Measurements from ENCODE around the gene SEMA7A.

The SEMA7A gene

GRCh38 chr15:74464216-74464615 lies 30.5 kb upstream of the SEMA7A start:
- no peak overlapping the region for H3K4ac ChIP-seq (ENCODE audit: low read depth in 1 of 2, low read length in 2 of 2)
- no peak overlapping the region for H4K8ac ChIP-seq (ENCODE audit: low read length)
- H2BK15ac ChIP-seq (ENCODE audit: low read depth, poor library complexity, severe bottlenecking) = no peak overlapping the region
- H2AK5ac ChIP-seq (ENCODE audit: low read length, severe bottlenecking) = no peak overlapping the region
- H3K14ac ChIP-seq (ENCODE audit: low read length in 2 of 2) = no peak overlapping the region
- no peak overlapping the region for H2AFZ ChIP-seq (ENCODE audit: low read depth, low read length)
- H4K91ac ChIP-seq (ENCODE audit: low read length) = no peak overlapping the region
- no peak overlapping the region for H3K23ac ChIP-seq (ENCODE audit: low read length in 2 of 2)
- DNase-seq = no peak
- H3K18ac ChIP-seq (ENCODE audit: low read depth in 1 of 2, low read length in 2 of 2) = no peak overlapping the region
- H2BK5ac ChIP-seq (ENCODE audit: low read depth, low read length, poor library complexity, severe bottlenecking) = no peak overlapping the region
- H3K79me1 ChIP-seq (replicated peaks; ENCODE audit: low read length, poor library complexity, severe bottlenecking) = peaks cover 12% of the 10 kb centered on the region
- WGBS = 89% methylated on average over 2 of the region's 2 CpGs
- no peak overlapping the region for H2BK120ac ChIP-seq (ENCODE audit: low read depth, low read length)
- no peak overlapping the region for H3K4me3 ChIP-seq (ENCODE audit: insufficient read depth in 1 of 2, low read depth in 1 of 2, low read length in 2 of 2)
- no peak overlapping the region for H3K27ac ChIP-seq (ENCODE audit: low read length, poor library complexity, severe bottlenecking)
- H3K36me3 ChIP-seq (ENCODE audit: control insufficient read depth in 1 of 2, insufficient read depth in 2 of 2, low read depth in 1 of 2, low read length in 2 of 2) = peaks cover 0 to 3% of the 10 kb centered on the region in 2 experiments
- no peak overlapping the region for H2BK12ac ChIP-seq (ENCODE audit: low read length in 2 of 2)
- H3K9me3 ChIP-seq (ENCODE audit: control insufficient read depth, low read length) = no peaks in the 10 kb centered on the region
- peaks cover 3% of the 10 kb centered on the region for H3K4me1 ChIP-seq (ENCODE audit: control insufficient read depth, insufficient read depth, low read depth, low read length)
- H3K4me2 ChIP-seq (ENCODE audit: low read length, poor library complexity, severe bottlenecking) = no peak overlapping the region
- no peak overlapping the region for H3K9ac ChIP-seq (ENCODE audit: low read length)
- H3K27me3 ChIP-seq (ENCODE audit: control insufficient read depth in 1 of 2, insufficient read depth in 1 of 2, low read length in 2 of 2) = no peaks in the 10 kb centered on the region

GRCh38 chr15:74463634-74464033 lies 29.9 kb upstream of the SEMA7A start:
- no peak overlapping the region for H2BK15ac ChIP-seq (ENCODE audit: low read depth, poor library complexity, severe bottlenecking)
- H4K91ac ChIP-seq (ENCODE audit: low read length) = no peak overlapping the region
- H3K27me3 ChIP-seq (ENCODE audit: control insufficient read depth in 1 of 2, insufficient read depth in 1 of 2, low read length in 2 of 2) = no peaks in the 10 kb centered on the region
- no peak overlapping the region for H3K4me3 ChIP-seq (ENCODE audit: insufficient read depth in 1 of 2, low read depth in 1 of 2, low read length in 2 of 2)
- no peak overlapping the region for H2AK5ac ChIP-seq (ENCODE audit: low read length, severe bottlenecking)
- no peak overlapping the region for H3K14ac ChIP-seq (ENCODE audit: low read length in 2 of 2)
- no peak overlapping the region for H3K4me2 ChIP-seq (ENCODE audit: low read length, poor library complexity, severe bottlenecking)
- H3K18ac ChIP-seq (ENCODE audit: low read depth in 1 of 2, low read length in 2 of 2) = no peak overlapping the region
- peaks cover 16% of the 10 kb centered on the region for H3K79me1 ChIP-seq (replicated peaks; ENCODE audit: low read length, poor library complexity, severe bottlenecking)
- no peak for DNase-seq
- no peak overlapping the region for H2AFZ ChIP-seq (ENCODE audit: low read depth, low read length)
- H3K27ac ChIP-seq (ENCODE audit: low read length, poor library complexity, severe bottlenecking) = no peak overlapping the region
- H2BK5ac ChIP-seq (ENCODE audit: low read depth, low read length, poor library complexity, severe bottlenecking) = no peak overlapping the region
- H3K23ac ChIP-seq (ENCODE audit: low read length in 2 of 2) = no peak overlapping the region
- H4K8ac ChIP-seq (ENCODE audit: low read length) = no peak overlapping the region
- peaks cover 0 to 4% of the 10 kb centered on the region in 2 experiments for H3K36me3 ChIP-seq (ENCODE audit: control insufficient read depth in 1 of 2, insufficient read depth in 2 of 2, low read depth in 1 of 2, low read length in 2 of 2)
- H3K4me1 ChIP-seq (ENCODE audit: control insufficient read depth, insufficient read depth, low read depth, low read length) = peaks cover 3% of the 10 kb centered on the region
- H3K4ac ChIP-seq (ENCODE audit: low read depth in 1 of 2, low read length in 2 of 2) = no peak overlapping the region
- H2BK120ac ChIP-seq (ENCODE audit: low read depth, low read length) = no peak overlapping the region
- no peaks in the 10 kb centered on the region for H3K9me3 ChIP-seq (ENCODE audit: control insufficient read depth, low read length)
- no peak overlapping the region for H3K9ac ChIP-seq (ENCODE audit: low read length)
- no peak overlapping the region for H2BK12ac ChIP-seq (ENCODE audit: low read length in 2 of 2)

- H3K23ac ChIP-seq (ENCODE audit: low read length in 2 of 2) = no peak overlapping the region
- peaks cover 0 to 12% of the 10 kb centered on the region in 2 experiments for H3K36me3 ChIP-seq (ENCODE audit: control insufficient read depth in 1 of 2, insufficient read depth in 2 of 2, low read depth in 1 of 2, low read length in 2 of 2)
- no peak overlapping the region for H2BK120ac ChIP-seq (ENCODE audit: low read depth, low read length)
- H2AFZ ChIP-seq (ENCODE audit: low read depth, low read length) = no peak overlapping the region
- H3K14ac ChIP-seq (ENCODE audit: low read length in 2 of 2) = no peak overlapping the region
- H3K9me3 ChIP-seq (ENCODE audit: control insufficient read depth, low read length) = no peaks in the 10 kb centered on the region
- H3K27ac ChIP-seq (ENCODE audit: low read length, poor library complexity, severe bottlenecking) = no peak overlapping the region
- peak overlapping the region; percentile 96 for H3K9ac ChIP-seq (ENCODE audit: low read length)
- no peak overlapping the region for H2BK15ac ChIP-seq (ENCODE audit: low read depth, poor library complexity, severe bottlenecking)
- peak overlapping the region in 1 of 2 experiments; percentile 100 for H3K4me3 ChIP-seq (ENCODE audit: insufficient read depth in 1 of 2, low read depth in 1 of 2, low read length in 2 of 2)
- WGBS = 32% methylated on average over 7 of the region's 8 CpGs
- peaks cover 3% of the 10 kb centered on the region for H3K4me1 ChIP-seq (ENCODE audit: control insufficient read depth, insufficient read depth, low read depth, low read length)
- H3K4me2 ChIP-seq (ENCODE audit: low read length, poor library complexity, severe bottlenecking) = peak overlapping the region; percentile 99
- H4K91ac ChIP-seq (ENCODE audit: low read length) = no peak overlapping the region
- no peak overlapping the region for H2BK5ac ChIP-seq (ENCODE audit: low read depth, low read length, poor library complexity, severe bottlenecking)
- no peak overlapping the region for H3K4ac ChIP-seq (ENCODE audit: low read depth in 1 of 2, low read length in 2 of 2)
- peak; percentile 24 for DNase-seq
- no peak overlapping the region for H3K18ac ChIP-seq (ENCODE audit: low read depth in 1 of 2, low read length in 2 of 2)
- H4K8ac ChIP-seq (ENCODE audit: low read length) = no peak overlapping the region
- H3K79me1 ChIP-seq (replicated peaks; ENCODE audit: low read length, poor library complexity, severe bottlenecking) = peaks cover 18% of the 10 kb centered on the region
- no peak overlapping the region for H2AK5ac ChIP-seq (ENCODE audit: low read length, severe bottlenecking)
- H3K27me3 ChIP-seq (ENCODE audit: control insufficient read depth in 1 of 2, insufficient read depth in 1 of 2, low read length in 2 of 2) = no peaks in the 10 kb centered on the region
- H2BK12ac ChIP-seq (ENCODE audit: low read length in 2 of 2) = no peak overlapping the region
These were observed 28.2 kb upstream of the SEMA7A start for GRCh38 chr15:74461847-74462511.

GRCh38 chr15:74460871-74461846 lies 27.4 kb upstream of the SEMA7A start, which contains the start of gene UBL7:
Gene UBL7, minus strand, starts transcription at chr15:74461160. Its CDS starts 2,293 bp downstream, at chr15:74458867.
- H3K79me1 ChIP-seq (replicated peaks; ENCODE audit: low read length, poor library complexity, severe bottlenecking) = peaks cover 18% of the 10 kb centered on the region
- peak within 1 kb of the TSS; percentile 96 for H4K8ac ChIP-seq (ENCODE audit: low read length)
- H3K14ac ChIP-seq (ENCODE audit: low read length in 2 of 2) = peak within 1 kb of the TSS in 1 of 2 experiments; percentile 82
- peak within 1 kb of the TSS; percentile 96 for H3K9ac ChIP-seq (ENCODE audit: low read length)
- peak within 1 kb of the TSS in 1 of 2 experiments; percentile 45 for H2BK12ac ChIP-seq (ENCODE audit: low read length in 2 of 2)
- H3K36me3 ChIP-seq (ENCODE audit: control insufficient read depth in 1 of 2, insufficient read depth in 2 of 2, low read depth in 1 of 2, low read length in 2 of 2) = peaks cover 6 to 20% of the 10 kb centered on the region in 2 experiments
- under 1% methylated on average over 50 of the region's 54 CpGs for WGBS
- no peak within 1 kb of the TSS for H2AK5ac ChIP-seq (ENCODE audit: low read length, severe bottlenecking)
- H2BK120ac ChIP-seq (ENCODE audit: low read depth, low read length) = no peak within 1 kb of the TSS
- H3K18ac ChIP-seq (ENCODE audit: low read depth in 1 of 2, low read length in 2 of 2) = peak within 1 kb of the TSS; percentile 77 to 85
- peak within 1 kb of the TSS; percentile 86 to 100 for H3K4me3 ChIP-seq (ENCODE audit: insufficient read depth in 1 of 2, low read depth in 1 of 2, low read length in 2 of 2)
- no peak within 1 kb of the TSS for H2BK5ac ChIP-seq (ENCODE audit: low read depth, low read length, poor library complexity, severe bottlenecking)
- peak; percentile 98 for DNase-seq
- H3K27ac ChIP-seq (ENCODE audit: low read length, poor library complexity, severe bottlenecking) = peak within 1 kb of the TSS; percentile 46
- H3K23ac ChIP-seq (ENCODE audit: low read length in 2 of 2) = no peak within 1 kb of the TSS
- H2AFZ ChIP-seq (ENCODE audit: low read depth, low read length) = peak within 1 kb of the TSS; percentile 72
- H3K9me3 ChIP-seq (ENCODE audit: control insufficient read depth, low read length) = no peaks in the 10 kb centered on the region
- peak within 1 kb of the TSS in 1 of 2 experiments; percentile 32 for H3K4ac ChIP-seq (ENCODE audit: low read depth in 1 of 2, low read length in 2 of 2)
- peak within 1 kb of the TSS; percentile 99 for H3K4me2 ChIP-seq (ENCODE audit: low read length, poor library complexity, severe bottlenecking)
- no peak within 1 kb of the TSS for H4K91ac ChIP-seq (ENCODE audit: low read length)
- H3K27me3 ChIP-seq (ENCODE audit: control insufficient read depth in 1 of 2, insufficient read depth in 1 of 2, low read length in 2 of 2) = no peaks in the 10 kb centered on the region
- peaks cover 3% of the 10 kb centered on the region for H3K4me1 ChIP-seq (ENCODE audit: control insufficient read depth, insufficient read depth, low read depth, low read length)
- H2BK15ac ChIP-seq (ENCODE audit: low read depth, poor library complexity, severe bottlenecking) = no peak within 1 kb of the TSS
